Osteoblast (primary cell): ENCODE results near the gene CRHR1. TPM values are rescaled to one million over a fixed set of nuclear protein-coding genes. Genes with fewer than 3 reads are reported as not detected.

Source experiments
- DNase-seq: peaks from one replicate; pipeline ENCODE4 v3.0.0; 2011; ENCODE audit warnings: low spot score, mixed read lengths; ENCODE audit not compliant: insufficient read length; ENCODE audit errors: missing footprints
- H2AFZ ChIP-seq: 2 replicates; pipeline ENCODE4 v1.6.0; 2011; ENCODE audit warnings: mild to moderate bottlenecking, low read length
- H3K27ac ChIP-seq: 2 replicates; pipeline ENCODE4 v1.5.1; 2011; ENCODE audit warnings: mild to moderate bottlenecking, low read depth, low read length, moderate library complexity
- H3K27me3 ChIP-seq: 2 replicates; pipeline ENCODE4 v1.6.0; 2012; ENCODE audit warnings: mild to moderate bottlenecking, control low read depth, inconsistent platforms, low read length, moderate library complexity; ENCODE audit not compliant: insufficient read depth
- H3K36me3 ChIP-seq: 2 replicates; pipeline ENCODE4 v1.5.1; 2011; ENCODE audit warnings: mild to moderate bottlenecking, low read length, control low read depth, moderate library complexity; ENCODE audit not compliant: insufficient read depth
- H3K4me1 ChIP-seq: 2 replicates; pipeline ENCODE4 v1.5.1; 2011; ENCODE audit warnings: mild to moderate bottlenecking, low read length, control low read depth, moderate library complexity; ENCODE audit not compliant: insufficient read depth
- H3K4me2 ChIP-seq: 2 replicates; pipeline ENCODE4 v1.6.0; 2011; ENCODE audit warnings: mild to moderate bottlenecking, low read length; ENCODE audit not compliant: insufficient read depth
- H3K4me3 ChIP-seq: fragments of 200-600 bp; sonication (generic); 3 replicates; pipeline ENCODE4 v1.5.1; 2012; ENCODE audit warnings: mild to moderate bottlenecking, low read length, inconsistent platforms; ENCODE audit not compliant: insufficient read depth
- H3K79me2 ChIP-seq: 2 replicates; pipeline ENCODE4 v1.6.0; 2012; ENCODE audit warnings: mild to moderate bottlenecking, low read length, control low read depth, inconsistent platforms; ENCODE audit not compliant: insufficient read depth
- H3K9me3 ChIP-seq: 2 replicates; pipeline ENCODE4 v1.5.1; 2011; ENCODE audit warnings: low read depth, low read length, control low read depth
- H4K20me1 ChIP-seq: 2 replicates; pipeline ENCODE4 v1.6.0; 2012; ENCODE audit warnings: mild to moderate bottlenecking, low read length, control low read depth; ENCODE audit not compliant: insufficient read depth
- total RNA-seq: library from RNA; depleted of rRNA; stranded (reverse); fragments of >200 nt; gene quantifications from 2 replicates; pipeline ENCODE4 v1.2.3, GENCODE V29; 2012
- TF ChIP-seq, protein P1 (sequence below): IDR thresholded peaks from 2 replicates; pipeline ENCODE4 v1.5.1; 2011; ENCODE audit warnings: mild to moderate bottlenecking, low read depth, low read length, moderate library complexity; ENCODE audit errors: extremely low read depth

Gene CRHR1
- total RNA-seq, 1 donor = not detected

GRCh38 chr17:45869676-45870341 is 85.7 kb downstream of the CRHR1 start:
- no peak overlapping the region for H2AFZ ChIP-seq
- H3K4me1 ChIP-seq = no peaks in the 10 kb centered on the region
- no peak overlapping the region for H3K4me3 ChIP-seq
- no peak overlapping the region for H3K27ac ChIP-seq
- DNase-seq = no peak
- no peak overlapping the region for H3K4me2 ChIP-seq
- no peaks in the 10 kb centered on the region for H3K79me2 ChIP-seq
- H4K20me1 ChIP-seq = no peaks in the 10 kb centered on the region
- H3K36me3 ChIP-seq = no peaks in the 10 kb centered on the region
- H3K27me3 ChIP-seq = peaks cover 21% of the 10 kb centered on the region
- TF ChIP-seq, protein P1, sequence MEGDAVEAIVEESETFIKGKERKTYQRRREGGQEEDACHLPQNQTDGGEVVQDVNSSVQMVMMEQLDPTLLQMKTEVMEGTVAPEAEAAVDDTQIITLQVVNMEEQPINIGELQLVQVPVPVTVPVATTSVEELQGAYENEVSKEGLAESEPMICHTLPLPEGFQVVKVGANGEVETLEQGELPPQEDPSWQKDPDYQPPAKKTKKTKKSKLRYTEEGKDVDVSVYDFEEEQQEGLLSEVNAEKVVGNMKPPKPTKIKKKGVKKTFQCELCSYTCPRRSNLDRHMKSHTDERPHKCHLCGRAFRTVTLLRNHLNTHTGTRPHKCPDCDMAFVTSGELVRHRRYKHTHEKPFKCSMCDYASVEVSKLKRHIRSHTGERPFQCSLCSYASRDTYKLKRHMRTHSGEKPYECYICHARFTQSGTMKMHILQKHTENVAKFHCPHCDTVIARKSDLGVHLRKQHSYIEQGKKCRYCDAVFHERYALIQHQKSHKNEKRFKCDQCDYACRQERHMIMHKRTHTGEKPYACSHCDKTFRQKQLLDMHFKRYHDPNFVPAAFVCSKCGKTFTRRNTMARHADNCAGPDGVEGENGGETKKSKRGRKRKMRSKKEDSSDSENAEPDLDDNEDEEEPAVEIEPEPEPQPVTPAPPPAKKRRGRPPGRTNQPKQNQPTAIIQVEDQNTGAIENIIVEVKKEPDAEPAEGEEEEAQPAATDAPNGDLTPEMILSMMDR = no peak
- H3K9me3 ChIP-seq = no peaks in the 10 kb centered on the region

- Histone ChIP-seq H3K9me3 (no peaks in the 10 kb centered on the region), H3K4me3 (no peak overlapping the region), H3K79me2 (no peaks in the 10 kb centered on the region), H3K36me3 (no peaks in the 10 kb centered on the region), H3K27ac (no peak overlapping the region), H3K4me2 (no peak overlapping the region), H2AFZ (no peak overlapping the region), H3K4me1 (no peaks in the 10 kb centered on the region), H4K20me1 (no peaks in the 10 kb centered on the region), H3K27me3 (peaks cover 15% of the 10 kb centered on the region)
- TF ChIP-seq, protein P1 = no peak
- DNase-seq = no peak
Observed at GRCh38 chr17:45870342-45870974, 86.3 kb downstream of the CRHR1 start.

DNA sequence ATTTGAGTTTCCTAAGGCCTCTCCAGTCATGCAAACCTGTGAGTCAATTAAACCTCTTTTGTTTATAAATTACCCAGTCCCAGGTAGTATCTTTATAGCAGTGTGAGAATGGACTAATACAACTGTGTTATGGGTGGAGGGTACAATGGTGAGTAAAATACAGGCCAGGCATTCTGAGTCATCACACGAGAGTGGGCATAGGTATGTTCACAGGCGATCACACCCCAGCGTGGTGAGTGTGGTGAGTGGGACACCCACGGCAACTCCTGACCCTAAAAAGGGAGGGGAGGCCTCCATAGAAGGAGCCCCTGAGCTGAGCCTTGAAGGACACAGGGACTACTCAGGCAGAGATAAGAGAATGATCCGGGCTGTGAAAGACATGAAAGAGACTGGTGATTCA is 87.6 kb downstream of the CRHR1 start:
- H3K27me3 ChIP-seq = peaks cover 5% of the 10 kb centered on the region
- H3K79me2 ChIP-seq = no peaks in the 10 kb centered on the region
- DNase-seq = no peak
- H4K20me1 ChIP-seq = no peaks in the 10 kb centered on the region
- no peak overlapping the region for H3K27ac ChIP-seq
- H3K4me2 ChIP-seq = no peak overlapping the region
- H2AFZ ChIP-seq = no peak overlapping the region
- H3K4me1 ChIP-seq = no peaks in the 10 kb centered on the region
- no peak overlapping the region for H3K4me3 ChIP-seq
- no peaks in the 10 kb centered on the region for H3K9me3 ChIP-seq
- H3K36me3 ChIP-seq = no peaks in the 10 kb centered on the region
- TF ChIP-seq, protein P1 = no peak

- Histone ChIP-seq H3K27ac (no peak overlapping the region), H3K36me3 (no peaks in the 10 kb centered on the region), H4K20me1 (no peaks in the 10 kb centered on the region), H2AFZ (no peak overlapping the region), H3K9me3 (no peaks in the 10 kb centered on the region), H3K4me2 (no peak overlapping the region), H3K27me3 (peaks cover 9% of the 10 kb centered on the region), H3K79me2 (no peaks in the 10 kb centered on the region), H3K4me3 (no peak overlapping the region), H3K4me1 (no peaks in the 10 kb centered on the region)
- no peak for DNase-seq
- TF ChIP-seq, protein P1 = no peak
Observed at GRCh38 chr17:45873728-45874127, 89.6 kb downstream of the CRHR1 start.
